PC-9 (cell line): ENCODE data around the gene TTC7B.

Experiments
- CTCF ChIP-seq: fragments of 200-600 bp; sonication (generic); conservative IDR thresholded peaks from 2 replicates; pipeline ENCODE4 v1.6.1; 2017; ENCODE audit warnings: mixed run types, antibody characterized with exemption, mild to moderate bottlenecking, moderate library complexity
- EZH2 ChIP-seq: fragments of 200-600 bp; sonication (generic); IDR thresholded peaks from 2 replicates; pipeline ENCODE4 v1.8.0; 2017; ENCODE audit warnings: antibody characterized with exemption, low read depth

GRCh38 chr14:90696720-90697119, 119.5 kb downstream of the TTC7B start:
- TF ChIP-seq CTCF (no peak), EZH2 (no peak)
